Thyroid gland (tissue), 4 donors: ENCODE data around the gene WWP2.

ENCODE experiments used
- POLR2A ChIP-seq, 2 donors: fragments of 450-650 bp; IDR thresholded peaks; one replicate each; pipeline ENCODE4 v1.6.1; 2017; ENCODE audit warnings: antibody characterized with exemption in 2 of 2, mild to moderate bottlenecking in 2 of 2, moderate library complexity in 1 of 2
- TF ChIP-seq, protein P1 (sequence below), 6 experiments: fragments of 200-600 bp in 3 of 6; fragments of 450-650 bp in 3 of 6; sonication (generic) in 3 of 6; IDR thresholded peaks; one replicate each; pipeline ENCODE4 v1.5.1; 2016 to 2019; ENCODE audit warnings: antibody characterized with exemption in 6 of 6, mild to moderate bottlenecking in 2 of 6, inconsistent platforms in 1 of 6, moderate library complexity in 1 of 6

DNA sequence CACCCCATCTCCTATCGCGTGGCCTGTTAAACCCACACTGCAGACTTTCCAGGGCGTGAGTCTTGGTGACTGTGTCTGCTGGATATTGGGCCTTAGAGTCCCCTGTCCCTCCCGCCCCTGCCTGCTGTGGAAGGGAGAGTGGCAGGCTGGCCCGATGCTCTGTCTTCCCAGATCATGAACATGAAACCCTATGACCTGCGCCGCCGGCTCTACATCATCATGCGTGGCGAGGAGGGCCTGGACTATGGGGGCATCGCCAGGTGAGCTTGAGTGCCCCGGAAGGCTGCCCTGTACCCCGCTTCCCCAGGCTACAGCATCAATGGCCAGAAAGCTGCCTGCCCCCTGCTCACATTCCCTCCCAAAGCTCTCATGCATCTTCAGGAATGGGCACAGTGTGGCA, 169.5 kb downstream of the WWP2 start:
- TF ChIP-seq, protein P1, sequence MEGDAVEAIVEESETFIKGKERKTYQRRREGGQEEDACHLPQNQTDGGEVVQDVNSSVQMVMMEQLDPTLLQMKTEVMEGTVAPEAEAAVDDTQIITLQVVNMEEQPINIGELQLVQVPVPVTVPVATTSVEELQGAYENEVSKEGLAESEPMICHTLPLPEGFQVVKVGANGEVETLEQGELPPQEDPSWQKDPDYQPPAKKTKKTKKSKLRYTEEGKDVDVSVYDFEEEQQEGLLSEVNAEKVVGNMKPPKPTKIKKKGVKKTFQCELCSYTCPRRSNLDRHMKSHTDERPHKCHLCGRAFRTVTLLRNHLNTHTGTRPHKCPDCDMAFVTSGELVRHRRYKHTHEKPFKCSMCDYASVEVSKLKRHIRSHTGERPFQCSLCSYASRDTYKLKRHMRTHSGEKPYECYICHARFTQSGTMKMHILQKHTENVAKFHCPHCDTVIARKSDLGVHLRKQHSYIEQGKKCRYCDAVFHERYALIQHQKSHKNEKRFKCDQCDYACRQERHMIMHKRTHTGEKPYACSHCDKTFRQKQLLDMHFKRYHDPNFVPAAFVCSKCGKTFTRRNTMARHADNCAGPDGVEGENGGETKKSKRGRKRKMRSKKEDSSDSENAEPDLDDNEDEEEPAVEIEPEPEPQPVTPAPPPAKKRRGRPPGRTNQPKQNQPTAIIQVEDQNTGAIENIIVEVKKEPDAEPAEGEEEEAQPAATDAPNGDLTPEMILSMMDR (IDR thresholded peaks at IDR 0.05): no peak
- no peak for TF ChIP-seq POLR2A (IDR thresholded peaks at IDR 0.05)
